NCI-H187 (cell line): ENCODE results near the gene FRG2.
"Not testable (repeated sequence)": the region's sequence is repeated elsewhere in the genome, so short reads cannot be mapped to it uniquely, and the experiment has no call there.

ENCODE experiments used
- DNase-seq, 2 experiments: peaks; one replicate each; lab custom pipeline; 2025; lab: John Stamatoyannopoulos, UW

The FRG2 gene

DNA sequence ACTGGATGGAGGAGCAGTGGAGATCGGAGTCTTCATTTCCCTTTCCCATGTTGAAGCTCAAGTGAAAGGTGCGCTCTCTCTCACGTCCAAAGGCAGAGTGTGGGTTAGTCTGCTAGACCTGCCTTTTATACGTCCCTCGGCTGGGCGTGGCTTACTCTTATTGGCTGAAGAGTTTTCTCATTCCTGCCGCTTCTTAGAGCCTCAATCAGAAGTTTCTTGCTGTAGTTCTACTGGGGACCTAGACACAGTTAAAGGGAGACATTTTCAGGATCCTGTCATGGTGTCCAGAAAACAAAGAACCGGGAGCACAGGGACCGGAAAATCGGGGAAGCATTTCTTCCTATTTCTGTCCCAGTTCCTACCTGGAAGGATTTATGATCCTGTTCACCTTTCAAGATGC, at the start of gene FRG2:
Gene FRG2, minus strand, starts transcription at position 101 of the 400 bp plus-strand sequence. Its CDS starts 52 bp downstream, at position 49.
- not testable (repeated sequence) for DNase-seq

DNA sequence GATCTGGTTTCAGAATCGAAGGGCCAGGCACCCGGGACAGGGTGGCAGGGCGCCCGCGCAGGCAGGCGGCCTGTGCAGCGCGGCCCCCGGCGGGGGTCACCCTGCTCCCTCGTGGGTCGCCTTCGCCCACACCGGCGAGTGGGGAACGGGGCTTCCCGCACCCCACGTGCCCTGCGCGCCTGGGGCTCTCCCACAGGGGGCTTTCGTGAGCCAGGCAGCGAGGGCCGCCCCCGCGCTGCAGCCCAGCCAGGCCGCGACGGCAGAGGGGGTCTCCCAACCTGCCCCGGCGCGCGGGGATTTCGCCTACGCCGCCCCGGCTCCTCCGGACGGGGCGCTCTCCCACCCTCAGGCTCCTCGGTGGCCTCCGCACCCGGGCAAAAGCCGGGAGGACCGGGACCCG, 41.3 kb upstream of the FRG2 start:
- not testable (repeated sequence) for DNase-seq

DNA sequence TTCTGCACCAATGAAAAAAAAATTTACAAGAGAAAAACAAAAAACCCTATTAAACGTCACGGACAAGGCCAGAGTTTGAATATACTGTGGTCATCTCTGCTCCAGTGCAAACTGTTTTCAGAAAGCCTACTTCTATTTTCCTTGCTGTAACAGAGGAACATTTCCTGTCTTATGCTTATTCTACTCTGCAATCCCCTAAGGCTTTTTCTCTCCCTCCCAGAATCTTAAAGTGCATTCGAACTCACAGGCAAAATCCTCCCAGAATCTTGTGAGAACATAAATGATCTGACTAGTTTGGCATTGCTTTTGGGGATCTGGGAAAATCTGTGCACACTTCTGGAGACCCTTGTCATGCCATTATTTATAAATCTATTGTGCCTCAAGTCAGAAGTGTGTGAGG, 37.7 kb upstream of the FRG2 start:
- DNase-seq, result not testable (repeated sequence)

DNA sequence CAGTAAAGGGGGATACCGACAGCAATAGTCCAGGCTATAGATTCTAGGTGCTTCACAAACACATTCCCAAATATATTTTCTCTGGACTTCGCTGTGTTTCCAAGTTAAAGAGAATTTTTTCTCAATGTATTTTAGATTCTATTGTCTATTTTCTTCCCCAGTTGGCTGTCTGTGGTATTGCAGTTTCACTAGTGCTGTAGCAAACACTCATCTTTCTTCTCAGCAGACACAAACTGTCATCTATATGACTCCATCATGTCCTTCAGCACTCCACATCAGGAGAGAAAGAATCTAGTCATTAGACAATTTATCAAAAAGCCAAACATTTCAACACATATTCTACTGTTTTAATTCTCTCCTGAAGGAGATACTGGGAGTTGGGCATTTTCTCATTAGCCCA, 37.3 kb upstream of the FRG2 start, which contains the start of gene DBET:
Gene DBET, plus strand, starts transcription at position 161 of the 400 bp plus-strand sequence.
- DNase-seq, result not testable (repeated sequence)

DNA sequence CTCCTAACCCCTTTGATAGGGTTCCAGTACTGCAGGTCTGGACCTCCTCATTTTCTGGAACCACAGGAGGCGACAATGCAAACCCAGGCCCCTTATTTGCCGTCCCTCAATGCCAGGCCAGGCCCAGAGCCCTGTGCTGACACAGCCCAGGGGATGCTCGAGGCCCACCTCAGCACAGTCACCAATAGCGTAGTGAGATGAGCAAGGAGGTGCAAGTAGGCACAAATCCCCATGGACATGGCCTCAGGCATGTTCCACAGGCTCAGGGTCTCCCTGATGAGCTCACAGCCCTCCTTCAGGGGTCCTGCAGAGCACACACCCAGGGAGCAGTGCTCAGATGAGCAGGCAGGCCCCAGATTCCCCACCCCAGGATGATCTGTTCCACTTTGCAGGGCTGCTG, 31.9 kb upstream of the FRG2 start:
- not testable (repeated sequence) for DNase-seq

DNA sequence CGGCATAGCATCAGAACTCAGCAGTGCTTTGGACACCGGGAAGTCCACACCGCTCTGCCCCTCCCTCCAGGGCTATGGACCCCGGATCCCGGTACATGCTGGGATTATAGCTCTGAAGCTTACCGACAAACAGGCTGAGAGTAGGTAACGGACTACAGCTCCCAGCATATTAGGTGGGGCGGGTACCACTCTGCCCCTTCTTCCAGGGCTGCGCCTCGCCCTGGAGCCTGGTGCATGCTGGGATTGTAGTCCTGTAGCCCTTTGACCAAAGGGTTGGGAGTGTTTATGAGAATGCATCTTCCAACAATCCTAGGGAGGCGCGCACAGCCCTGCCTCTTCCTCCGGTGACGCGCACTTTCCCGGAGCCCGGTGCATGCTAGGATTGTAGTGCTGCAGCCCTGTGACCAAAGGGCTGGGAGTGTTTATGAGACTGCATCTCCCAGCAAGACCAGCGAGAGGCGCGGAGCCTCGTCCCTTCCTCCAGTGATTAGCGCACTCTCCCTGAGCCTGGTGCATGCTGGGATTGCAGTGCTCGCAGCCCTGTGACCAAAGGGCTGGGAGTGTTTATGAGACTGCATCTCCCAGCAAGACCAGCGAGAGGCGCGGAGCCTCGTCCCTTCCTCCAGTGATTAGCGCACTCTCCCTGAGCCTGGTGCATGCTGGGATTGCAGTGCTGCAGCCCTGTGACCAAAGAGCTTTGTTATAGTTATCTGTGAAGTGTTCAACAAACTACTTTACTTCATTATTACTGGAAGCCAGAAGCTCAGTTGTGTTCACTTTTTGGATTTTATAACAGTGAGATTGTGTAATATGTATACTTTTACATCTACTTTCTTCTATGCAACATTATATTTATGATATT, 22.6 kb upstream of the FRG2 start:
- not testable (repeated sequence) for DNase-seq

DNA sequence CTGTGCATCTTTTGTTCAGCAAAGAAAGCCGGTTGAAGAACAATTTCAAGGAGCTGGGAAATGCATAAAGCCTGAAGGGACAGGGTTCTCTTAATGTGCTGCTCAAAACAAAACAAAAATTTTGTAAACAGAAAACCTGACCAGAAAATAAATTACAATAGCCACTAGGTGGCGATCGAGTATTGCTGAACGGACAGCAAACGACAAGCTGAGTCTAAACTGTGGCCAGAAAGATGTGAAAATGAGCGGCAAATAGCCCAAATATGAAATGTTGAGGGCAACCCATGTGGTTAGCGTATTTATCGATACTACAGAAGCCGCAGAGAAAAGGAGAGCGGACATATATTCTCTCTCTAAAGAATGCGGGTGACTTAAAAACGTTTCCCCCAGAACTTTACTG, 20.6 kb upstream of the FRG2 start:
- not testable (repeated sequence) for DNase-seq

DNA sequence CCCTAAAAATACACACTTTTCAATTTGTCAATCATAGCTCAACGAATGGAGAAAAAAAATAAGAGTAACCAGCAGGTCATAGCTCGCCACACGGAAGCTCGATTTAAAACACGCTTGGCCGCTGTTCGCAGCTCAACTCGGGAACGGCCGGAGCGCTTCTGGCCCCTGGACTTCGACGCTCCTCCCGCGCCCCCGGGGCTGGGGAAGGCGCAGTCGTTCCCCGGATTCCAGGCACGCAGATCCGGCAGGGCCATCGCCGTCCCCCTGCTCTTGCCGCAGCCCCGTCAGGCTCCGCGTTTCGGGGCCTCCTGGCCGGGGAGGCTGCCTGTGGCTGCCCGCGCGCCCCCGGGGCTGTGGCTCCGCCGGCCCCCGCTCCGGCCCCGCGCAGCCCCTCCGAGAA, 13.8 kb upstream of the FRG2 start:
- DNase-seq, result not testable (repeated sequence)

DNA sequence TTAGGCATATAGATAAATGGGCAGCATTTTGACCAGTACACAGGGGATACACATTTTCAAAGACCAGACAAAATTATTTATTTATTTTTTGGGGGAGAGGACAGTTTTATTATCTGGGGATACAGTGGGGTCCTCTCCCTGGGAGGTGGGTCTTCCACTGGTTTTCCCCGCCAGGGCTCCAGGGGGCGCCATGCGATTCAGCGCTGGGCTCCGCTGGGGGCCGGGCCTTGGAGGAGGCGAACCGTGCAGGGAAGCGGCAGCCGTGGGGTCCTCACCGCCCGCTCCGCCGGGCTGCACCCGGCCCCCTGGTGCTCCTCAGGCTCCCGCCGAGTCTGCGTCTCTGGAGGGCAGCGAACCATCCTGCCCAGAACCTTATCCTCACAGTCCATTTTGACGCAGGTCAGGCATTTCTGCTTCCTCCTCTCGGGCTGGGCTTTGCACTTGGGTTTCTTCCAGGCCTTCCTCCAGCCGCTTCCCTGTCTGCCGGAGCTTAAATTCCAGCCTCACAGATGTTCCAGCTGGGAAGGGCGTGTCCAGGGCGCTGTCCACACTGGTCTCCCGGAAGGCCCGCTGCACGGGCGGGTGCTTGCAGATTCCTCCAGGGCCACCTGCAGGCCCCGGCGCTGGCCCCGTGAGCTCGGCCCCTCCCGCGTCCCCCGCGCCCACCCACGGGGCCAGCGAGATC, 10.8 kb upstream of the FRG2 start:
- DNase-seq, result not testable (repeated sequence)

DNA sequence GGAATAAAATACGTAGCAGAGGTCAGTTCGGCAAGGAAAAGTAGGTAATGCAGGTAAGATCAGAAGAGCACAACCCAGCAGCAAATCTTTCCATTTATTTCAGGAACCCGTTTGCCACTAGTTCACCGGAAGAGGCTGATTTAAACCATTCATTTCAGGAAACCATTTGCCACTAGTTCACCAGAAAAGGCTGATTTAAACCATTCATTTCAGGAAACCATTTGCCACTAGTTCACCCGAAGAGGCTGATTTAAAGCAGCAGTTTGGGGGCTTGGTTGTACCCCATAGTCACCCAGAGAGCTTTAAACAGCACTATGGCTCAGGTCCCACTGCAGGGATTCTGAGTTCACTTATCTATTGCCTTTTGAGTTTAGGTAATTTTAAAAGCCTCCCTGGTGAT, 4.2 kb upstream of the FRG2 start:
- DNase-seq, result not testable (repeated sequence)

DNA sequence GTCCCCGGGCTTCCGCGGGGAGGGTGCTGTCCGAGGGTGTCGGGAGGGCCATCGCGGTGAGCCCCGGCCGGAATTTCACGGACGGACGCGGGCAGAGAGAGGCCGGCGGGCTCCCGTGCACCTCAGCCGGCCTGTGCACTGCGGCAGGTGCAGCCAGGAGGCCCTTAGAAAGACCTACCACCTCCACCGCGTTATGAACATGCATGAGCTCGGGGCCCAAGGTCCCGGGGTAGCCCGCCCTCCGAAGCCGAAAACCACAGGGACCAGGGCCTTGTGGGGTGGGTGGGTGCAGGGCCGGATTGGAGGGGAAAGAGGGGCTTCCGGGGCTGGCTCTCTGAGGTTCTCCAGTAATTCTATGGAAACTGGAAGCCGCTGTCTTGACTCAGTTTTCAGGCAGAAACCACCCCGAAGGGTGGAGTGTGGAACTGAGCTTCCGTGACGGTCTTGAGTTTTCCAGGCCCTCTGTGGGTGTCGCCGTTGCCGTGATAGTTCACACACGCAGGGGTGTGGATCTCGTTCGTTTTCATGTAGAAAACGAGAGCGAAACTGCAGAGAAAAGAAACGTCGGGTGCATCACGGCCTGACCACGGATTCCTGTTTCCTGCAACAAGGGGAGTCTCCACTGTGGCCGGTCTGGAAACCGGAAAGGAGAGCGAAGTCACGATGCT, 4.3 kb downstream of the FRG2 start:
- DNase-seq, result not testable (repeated sequence)

DNA sequence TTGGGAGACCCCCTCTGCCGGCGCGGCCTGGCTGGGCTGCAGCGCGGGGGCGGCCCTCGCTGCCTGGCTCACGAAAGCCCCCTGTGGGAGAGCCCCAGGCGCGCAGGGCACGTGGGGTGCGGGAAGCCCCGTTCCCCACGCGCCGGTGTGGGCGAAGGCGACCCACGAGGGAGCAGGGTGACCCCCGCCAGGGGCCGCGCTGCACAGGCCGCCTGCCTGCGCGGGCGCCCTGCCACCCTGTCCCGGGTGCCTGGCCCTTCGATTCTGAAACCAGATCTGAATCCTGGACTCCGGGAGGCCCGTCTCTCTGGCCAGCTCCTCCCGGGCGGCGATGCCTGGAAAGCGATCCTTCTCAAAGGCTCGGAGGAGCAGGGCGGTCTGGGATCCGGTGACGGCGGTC, 5.1 kb downstream of the FRG2 start:
- not testable (repeated sequence) for DNase-seq

DNA sequence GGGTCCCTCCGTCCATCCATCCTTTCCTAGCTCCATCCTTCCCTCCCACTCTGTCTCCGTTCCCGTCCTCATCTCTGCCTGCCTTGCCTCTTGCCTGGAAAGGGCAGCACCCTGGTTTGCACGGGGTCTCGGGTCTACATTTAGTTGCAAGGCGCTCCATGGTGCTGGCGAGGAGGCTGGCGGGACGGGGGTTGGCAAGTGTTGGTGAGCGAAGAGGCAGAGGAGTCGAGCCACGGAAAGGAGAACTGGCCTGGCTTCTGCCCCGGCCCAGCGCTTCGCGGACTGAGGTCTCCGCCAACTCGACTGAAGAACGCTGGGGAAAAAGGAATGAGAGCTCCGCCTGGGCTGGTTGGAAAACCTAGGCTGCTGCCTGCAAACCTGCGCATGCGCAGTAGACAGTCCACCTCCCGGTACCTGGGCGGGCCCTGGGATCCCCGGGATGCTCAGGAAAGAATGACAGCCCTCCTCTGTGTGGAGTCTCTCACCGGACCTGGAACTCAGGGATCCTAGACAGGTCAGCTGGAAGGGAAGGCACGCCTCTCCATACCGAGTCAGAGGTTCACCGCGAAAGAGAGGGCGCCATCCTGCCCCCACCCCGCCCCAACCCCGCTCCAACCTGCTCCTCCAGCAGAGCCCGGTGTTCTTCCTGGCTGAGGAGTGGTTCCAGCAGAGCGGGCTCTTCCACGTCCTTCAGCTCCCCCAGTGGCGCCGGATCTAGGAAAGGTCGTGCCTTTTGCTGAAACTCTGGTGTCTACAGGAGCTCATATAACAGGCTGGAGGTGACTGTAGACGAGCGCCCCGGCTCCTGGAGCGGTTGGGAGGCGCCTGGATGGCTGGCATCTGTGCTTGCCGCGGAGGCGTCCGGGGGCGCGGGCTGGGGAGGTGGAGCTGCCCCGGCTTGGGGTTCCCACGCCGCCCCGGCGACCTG, 6.0 kb downstream of the FRG2 start:
- DNase-seq, result no peak

DNA sequence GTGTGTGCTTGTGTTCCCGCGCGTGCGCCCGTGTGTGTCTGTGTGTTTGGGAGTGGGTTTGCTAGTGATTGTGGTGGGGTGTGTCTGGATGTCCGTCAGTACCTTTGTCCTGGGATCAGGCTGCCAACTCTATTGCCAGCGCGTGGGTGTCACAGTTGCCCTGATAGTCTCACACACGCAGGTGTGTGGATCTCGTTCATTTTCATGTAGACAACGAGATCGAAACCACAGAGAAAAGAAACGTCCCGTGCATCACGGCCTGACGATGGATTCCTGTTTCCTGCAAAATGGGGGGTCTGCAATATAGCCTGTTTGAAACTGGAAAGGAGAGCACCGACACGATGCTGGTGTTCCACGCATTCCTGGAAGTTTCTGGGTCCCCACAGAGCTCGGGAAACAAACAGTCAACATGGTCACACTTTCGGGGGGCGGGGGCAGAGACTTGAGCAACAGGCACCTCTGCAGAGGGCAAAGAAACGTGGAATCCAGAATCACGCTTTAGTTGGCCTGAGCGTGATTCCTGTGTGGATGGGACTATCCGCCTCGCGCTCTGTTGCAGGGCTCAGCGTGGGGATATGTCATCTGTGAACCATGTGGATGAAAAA, 7.1 kb downstream of the FRG2 start:
- DNase-seq, result not testable (repeated sequence)

DNA sequence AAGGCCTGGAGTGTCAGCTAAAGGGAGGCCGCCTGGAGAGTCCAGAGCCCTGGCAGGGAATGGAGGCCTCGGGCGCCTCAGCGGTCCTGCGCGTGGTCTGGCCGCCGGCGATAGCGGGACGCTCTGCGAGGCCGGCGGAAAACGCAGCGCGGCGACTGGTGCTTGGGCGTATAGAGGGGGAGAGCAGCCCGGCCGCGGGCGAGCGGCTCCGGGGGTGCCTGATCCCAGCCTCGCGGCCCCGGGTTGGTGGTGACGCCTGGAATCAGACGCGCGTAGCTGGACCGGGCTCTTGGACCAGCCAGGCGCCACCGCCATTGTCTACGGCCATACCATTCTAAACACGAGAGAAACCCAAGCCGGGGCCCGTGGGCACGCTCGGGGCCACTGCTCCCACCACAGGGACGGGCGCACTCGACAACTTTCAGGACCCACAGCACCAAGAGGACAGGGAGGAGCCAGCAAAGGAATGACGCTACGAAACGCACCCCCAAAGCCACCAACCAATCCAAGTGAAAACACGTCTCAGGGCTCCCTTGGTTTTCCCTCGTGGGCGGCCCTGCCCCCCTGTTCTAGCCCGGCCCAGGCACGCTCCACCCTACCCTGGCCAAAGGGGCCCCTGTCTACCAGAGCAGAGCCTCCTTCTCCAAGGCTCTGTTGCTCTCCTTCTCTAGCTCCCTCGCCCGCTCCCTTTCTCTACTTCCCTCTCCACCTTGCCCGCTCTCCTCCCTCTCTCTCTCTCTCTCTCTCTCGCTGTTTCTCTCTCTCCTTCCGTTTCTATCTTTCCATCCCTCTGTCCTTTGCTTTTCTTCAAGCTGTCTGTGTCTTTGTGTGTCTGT, 7.8 kb downstream of the FRG2 start:
- no peak for DNase-seq

DNA sequence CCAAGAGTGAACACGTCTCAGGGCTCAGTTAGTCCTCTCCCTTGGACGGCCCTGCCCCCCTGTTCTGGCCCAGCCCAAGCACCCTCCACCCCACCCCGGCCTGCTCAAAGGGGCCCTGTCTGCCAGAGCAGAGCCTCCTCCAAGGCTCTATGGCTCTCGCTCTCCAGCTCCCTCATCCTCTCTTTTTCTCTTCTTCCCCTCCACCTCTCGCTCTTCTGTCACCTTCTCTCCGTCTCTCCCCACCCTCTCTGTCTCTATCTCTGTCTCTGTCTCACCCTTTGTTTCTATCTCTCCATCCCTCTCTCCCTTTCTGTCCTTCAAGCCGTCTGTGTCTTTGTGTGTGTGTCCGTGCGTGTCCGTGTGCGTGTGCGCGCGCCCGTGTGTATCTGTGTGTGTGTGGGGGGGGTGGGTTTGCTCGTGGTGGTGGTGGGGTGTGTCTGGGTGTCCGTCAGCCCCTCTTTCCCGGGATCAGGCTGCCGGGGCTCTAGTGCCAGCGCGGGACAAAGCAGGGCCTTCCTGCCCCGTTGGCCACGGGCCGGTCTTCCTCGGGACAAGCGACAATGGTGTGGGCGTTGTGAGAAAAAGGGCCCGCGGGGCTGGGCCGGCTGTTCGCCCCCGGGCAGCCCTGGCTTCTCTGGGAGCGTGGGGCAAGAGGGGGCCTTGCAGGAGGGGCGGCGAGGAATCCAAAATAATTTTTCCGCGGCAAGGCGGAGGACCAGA, 8.7 kb downstream of the FRG2 start:
- DNase-seq, result no peak

DNA sequence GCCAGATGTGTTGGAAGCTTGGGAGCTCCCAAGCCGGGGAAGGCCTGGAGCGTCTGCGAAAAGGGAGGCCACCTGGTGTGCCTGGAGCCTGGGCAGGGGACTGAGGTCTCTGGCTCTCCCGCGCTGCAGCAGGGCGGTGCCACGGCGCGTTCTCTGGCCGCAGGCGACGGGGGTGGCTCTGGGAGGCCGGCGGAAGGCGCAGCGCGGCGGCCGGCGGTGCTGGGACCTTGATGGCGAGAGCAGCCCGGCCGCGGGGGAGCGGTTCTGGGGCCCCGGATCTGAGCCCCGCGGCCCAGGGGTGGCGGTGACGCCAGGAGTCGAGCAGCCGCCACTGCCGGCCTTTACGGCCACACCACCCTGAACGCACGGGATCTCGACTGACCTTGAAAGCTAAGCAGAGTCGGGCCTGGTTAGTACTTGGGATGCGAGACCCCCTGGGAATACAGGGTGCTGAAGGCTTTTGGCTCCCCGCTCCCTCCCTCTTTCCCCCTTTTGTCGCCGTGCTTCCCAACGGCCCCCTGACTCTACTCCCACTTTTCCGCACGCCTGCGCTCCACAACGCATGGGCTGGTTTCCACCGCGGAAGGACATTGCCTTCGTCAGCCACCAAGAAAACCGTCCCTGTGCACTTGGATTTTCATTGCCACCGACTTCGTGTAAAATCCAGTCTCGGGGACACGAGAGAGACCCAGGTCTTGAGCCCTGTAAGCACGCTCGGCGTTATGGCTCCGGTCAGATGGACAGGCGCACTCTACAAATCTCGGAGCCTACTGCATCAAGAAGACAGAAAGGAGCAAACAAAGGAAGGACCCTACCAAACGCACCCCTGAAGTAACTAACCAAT, 9.5 kb downstream of the FRG2 start:
- DNase-seq, result no peak
